ENCODE measurements around the gene TLE2. TPM values are rescaled to one million over a fixed set of nuclear protein-coding genes. Genes with fewer than 3 reads are reported as not detected.

The TLE2 gene
- polyA plus RNA-seq, 1 of the 3 experiments (the other 2 are of a cell fraction) = 2.3 TPM

DNA sequence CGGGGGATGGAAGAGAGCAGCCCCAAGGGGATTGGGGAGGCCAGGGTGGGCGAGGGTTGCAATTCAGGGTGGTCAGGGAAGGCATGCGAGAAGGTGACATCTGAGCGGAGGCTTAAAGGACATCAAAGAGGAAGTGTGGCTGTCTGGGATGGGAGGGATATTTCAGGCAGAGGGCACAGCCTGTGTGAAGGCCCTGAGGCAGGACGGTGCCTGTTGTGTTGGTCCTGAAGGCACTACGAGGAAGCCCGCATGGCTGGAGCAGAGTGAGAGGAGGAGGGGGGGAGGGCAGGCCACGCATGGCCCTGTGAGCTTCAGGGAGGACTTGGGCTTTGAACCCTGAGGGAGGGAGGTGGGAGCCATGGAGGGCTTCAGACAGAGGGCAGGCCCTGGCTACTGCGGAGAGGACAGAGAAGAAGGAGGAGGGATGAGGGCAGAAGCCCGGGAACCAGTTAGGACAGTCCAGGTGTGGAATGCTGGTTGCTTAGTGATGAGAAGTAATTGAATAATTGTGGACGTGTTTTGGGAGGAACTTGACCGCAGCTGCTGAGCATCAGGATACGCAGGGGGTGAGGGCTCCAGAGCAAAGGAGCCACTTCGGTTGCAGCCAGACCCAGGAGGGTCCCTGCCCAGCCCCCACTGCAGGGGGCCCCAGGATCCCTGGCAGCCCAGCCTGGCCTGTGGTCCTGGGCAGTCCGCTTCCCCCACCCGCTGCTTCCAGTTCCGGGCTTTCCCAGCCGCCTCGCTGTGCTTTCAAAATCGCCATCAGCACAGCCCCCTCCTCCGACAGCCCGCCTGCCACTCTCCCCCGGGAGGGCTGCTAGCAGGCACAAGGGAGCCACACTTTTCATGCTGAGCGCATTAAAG lies 45.5 kb downstream of the TLE2 start (continued):
- TF ChIP-seq EZH2phosphoT487 (IDR thresholded peaks at IDR 0.05; ENCODE audit: borderline replicate concordance, low read depth) (no peak), RCOR1 (IDR thresholded peaks at IDR 0.05; ENCODE audit: low read length) (peak; percentile 42; the same call in 1 of the 2 replicates), SMC3 (IDR thresholded peaks at IDR 0.05; ENCODE audit: low read depth, low read length) (0 out of 2 replicates have a peak, but pooled peaks have one; percentile 18), CTCF (IDR thresholded peaks at IDR 0.05) (no peak), RAD21 (IDR thresholded peaks at IDR 0.05; ENCODE audit: low read length) (peak; percentile 37), SIN3A (IDR thresholded peaks at IDR 0.05; ENCODE audit: borderline replicate concordance, low read depth, low read length) (no peak), EP300 (IDR thresholded peaks at IDR 0.05; ENCODE audit: borderline replicate concordance in 1 of 2, low read depth in 1 of 2, low read length in 1 of 2) (peak in 1 of 2 experiments; percentile 77; a peak in 2 of 4 replicates), NRF1 (IDR thresholded peaks at IDR 0.05; ENCODE audit: low read depth, low read length) (no peak), YY1 (IDR thresholded peaks at IDR 0.05; ENCODE audit: low read depth) (no peak), CHD2 (IDR thresholded peaks at IDR 0.05; ENCODE audit: low read length, partially characterized antibody) (peak; percentile 67), RXRA (IDR thresholded peaks at IDR 0.05; ENCODE audit: borderline replicate concordance, low read depth) (no peak), FOXJ3 (CRISPR knock-in tag; IDR thresholded peaks at IDR 0.05) (peak; percentile 51; the same call in 1 of the 2 replicates), GABPA (IDR thresholded peaks at IDR 0.05; ENCODE audit: low read depth) (no peak), IRF3 (IDR thresholded peaks at IDR 0.05; ENCODE audit: low read depth, low read length) (no peak), TCF12 (IDR thresholded peaks at IDR 0.05) (peak; percentile 19)
- TF ChIP-seq, protein P1, sequence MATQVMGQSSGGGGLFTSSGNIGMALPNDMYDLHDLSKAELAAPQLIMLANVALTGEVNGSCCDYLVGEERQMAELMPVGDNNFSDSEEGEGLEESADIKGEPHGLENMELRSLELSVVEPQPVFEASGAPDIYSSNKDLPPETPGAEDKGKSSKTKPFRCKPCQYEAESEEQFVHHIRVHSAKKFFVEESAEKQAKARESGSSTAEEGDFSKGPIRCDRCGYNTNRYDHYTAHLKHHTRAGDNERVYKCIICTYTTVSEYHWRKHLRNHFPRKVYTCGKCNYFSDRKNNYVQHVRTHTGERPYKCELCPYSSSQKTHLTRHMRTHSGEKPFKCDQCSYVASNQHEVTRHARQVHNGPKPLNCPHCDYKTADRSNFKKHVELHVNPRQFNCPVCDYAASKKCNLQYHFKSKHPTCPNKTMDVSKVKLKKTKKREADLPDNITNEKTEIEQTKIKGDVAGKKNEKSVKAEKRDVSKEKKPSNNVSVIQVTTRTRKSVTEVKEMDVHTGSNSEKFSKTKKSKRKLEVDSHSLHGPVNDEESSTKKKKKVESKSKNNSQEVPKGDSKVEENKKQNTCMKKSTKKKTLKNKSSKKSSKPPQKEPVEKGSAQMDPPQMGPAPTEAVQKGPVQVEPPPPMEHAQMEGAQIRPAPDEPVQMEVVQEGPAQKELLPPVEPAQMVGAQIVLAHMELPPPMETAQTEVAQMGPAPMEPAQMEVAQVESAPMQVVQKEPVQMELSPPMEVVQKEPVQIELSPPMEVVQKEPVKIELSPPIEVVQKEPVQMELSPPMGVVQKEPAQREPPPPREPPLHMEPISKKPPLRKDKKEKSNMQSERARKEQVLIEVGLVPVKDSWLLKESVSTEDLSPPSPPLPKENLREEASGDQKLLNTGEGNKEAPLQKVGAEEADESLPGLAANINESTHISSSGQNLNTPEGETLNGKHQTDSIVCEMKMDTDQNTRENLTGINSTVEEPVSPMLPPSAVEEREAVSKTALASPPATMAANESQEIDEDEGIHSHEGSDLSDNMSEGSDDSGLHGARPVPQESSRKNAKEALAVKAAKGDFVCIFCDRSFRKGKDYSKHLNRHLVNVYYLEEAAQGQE (IDR thresholded peaks at IDR 0.05; ENCODE audit: low read depth, low read length) = no peak
- TF ChIP-seq, protein P2, sequence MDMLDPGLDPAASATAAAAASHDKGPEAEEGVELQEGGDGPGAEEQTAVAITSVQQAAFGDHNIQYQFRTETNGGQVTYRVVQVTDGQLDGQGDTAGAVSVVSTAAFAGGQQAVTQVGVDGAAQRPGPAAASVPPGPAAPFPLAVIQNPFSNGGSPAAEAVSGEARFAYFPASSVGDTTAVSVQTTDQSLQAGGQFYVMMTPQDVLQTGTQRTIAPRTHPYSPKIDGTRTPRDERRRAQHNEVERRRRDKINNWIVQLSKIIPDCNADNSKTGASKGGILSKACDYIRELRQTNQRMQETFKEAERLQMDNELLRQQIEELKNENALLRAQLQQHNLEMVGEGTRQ (IDR thresholded peaks at IDR 0.05; ENCODE audit: borderline replicate concordance, low read depth, low read length) = no peak
- TF ChIP-seq, protein P3, sequence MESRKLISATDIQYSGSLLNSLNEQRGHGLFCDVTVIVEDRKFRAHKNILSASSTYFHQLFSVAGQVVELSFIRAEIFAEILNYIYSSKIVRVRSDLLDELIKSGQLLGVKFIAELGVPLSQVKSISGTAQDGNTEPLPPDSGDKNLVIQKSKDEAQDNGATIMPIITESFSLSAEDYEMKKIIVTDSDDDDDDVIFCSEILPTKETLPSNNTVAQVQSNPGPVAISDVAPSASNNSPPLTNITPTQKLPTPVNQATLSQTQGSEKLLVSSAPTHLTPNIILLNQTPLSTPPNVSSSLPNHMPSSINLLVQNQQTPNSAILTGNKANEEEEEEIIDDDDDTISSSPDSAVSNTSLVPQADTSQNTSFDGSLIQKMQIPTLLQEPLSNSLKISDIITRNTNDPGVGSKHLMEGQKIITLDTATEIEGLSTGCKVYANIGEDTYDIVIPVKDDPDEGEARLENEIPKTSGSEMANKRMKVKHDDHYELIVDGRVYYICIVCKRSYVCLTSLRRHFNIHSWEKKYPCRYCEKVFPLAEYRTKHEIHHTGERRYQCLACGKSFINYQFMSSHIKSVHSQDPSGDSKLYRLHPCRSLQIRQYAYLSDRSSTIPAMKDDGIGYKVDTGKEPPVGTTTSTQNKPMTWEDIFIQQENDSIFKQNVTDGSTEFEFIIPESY (IDR thresholded peaks at IDR 0.05; ENCODE audit: borderline replicate concordance, low read depth) = no peak
